NCI-H1417 (cell line): ENCODE results near the gene L2HGDH.
A peak's percentile ranks its signal among the peaks of the same experiment; 100 is the strongest.

Source experiments
- DNase-seq, 3 experiments: peaks; one replicate each; lab custom pipeline; 2025; lab: John Stamatoyannopoulos, UW

Gene L2HGDH

GRCh38 chr14:50230401-50230700, 81.7 kb downstream of the L2HGDH start:
- peak in 1 of 3 experiments; percentile 71 for DNase-seq

GRCh38 chr14:50229681-50230080, 82.3 kb downstream of the L2HGDH start:
- DNase-seq: peak in 1 of 3 experiments; percentile 19

- DNase-seq: no peak
These were observed 83.7 kb downstream of the L2HGDH start for GRCh38 chr14:50228313-50228712.

GRCh38 chr14:50225974-50226297, 86.1 kb downstream of the L2HGDH start:
- DNase-seq: peak in 2 of 3 experiments; percentile 31 to 32

GRCh38 chr14:50225067-50225973, 86.7 kb downstream of the L2HGDH start:
- no peak for DNase-seq

- DNase-seq: no peak
These were observed 89.9 kb downstream of the L2HGDH start for GRCh38 chr14:50222055-50222613.

- no peak for DNase-seq
These were observed 93.5 kb downstream of the L2HGDH start for GRCh38 chr14:50218501-50218900.

- peak in 1 of 3 experiments; percentile 62 for DNase-seq
These were observed 96.6 kb downstream of the L2HGDH start for GRCh38 chr14:50215416-50215815.

GRCh38 chr14:50213795-50214194, 98.2 kb downstream of the L2HGDH start:
- DNase-seq: no peak

- DNase-seq: no peak
These were observed 99.3 kb downstream of the L2HGDH start for GRCh38 chr14:50212726-50213125.

GRCh38 chr14:50210074-50210473, 102.0 kb downstream of the L2HGDH start:
- DNase-seq: no peak

- DNase-seq: no peak
These were observed 113.5 kb downstream of the L2HGDH start for GRCh38 chr14:50198499-50198898.

GRCh38 chr14:50191499-50191898, 120.5 kb downstream of the L2HGDH start:
- DNase-seq: no peak
